HTR-8/SVneo (cell line): Measurements from ENCODE around the gene LAPTM4A.
A peak's percentile ranks its signal among the peaks of the same experiment; 100 is the strongest.
"Not testable (repeated sequence)": the region's sequence is repeated elsewhere in the genome, so short reads cannot be mapped to it uniquely, and the experiment has no call there.

Experiments
- DNase-seq: peaks from one replicate; pipeline ENCODE4 v3.0.0; 2011; ENCODE audit warnings: low spot score, mixed read lengths; ENCODE audit not compliant: insufficient read length
- FAIRE-seq: peaks from 2 replicates; lab custom pipeline; 2011; peaks lifted over from hg19 to GRCh38; lab: Jason Lieb, UNC

Gene LAPTM4A

GRCh38 chr2:20052861-20053281, 1.4 kb upstream of the LAPTM4A start:
- DNase-seq, result peak; percentile 81
- peak; percentile 38 for FAIRE-seq

DNA sequence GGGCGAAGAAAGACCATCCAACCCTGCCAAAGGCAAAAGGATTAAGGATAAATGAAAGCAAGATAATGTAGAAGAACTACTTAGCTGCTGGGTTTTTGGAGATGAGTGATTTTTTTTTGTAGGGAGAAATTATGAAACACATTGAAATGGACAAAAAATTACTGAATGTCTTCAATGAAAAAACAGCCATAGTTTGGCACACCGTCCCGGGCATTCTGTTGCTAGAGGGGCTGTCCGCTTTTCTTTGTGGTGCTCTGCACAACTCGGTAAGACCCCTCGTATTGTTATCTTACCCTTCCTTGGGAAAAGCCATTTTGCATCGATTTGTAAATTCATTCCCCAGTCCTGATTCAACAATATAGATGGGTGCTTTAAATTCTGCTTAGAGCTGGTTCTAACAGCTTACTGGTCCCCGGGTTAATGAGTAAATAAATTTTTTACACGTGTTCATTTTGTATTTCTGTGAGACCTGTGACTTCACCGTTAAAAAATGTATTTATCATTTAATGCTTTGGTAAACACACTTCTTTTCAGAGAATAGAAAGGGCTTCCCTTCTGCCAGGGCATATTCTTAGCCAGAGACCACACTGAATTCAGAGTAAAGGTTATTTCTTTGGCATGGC, 912 bp upstream of the LAPTM4A start:
- no peak for DNase-seq

GRCh38 chr2:20050646-20051531, 539 bp downstream of the LAPTM4A start:
- peak; percentile 38 for FAIRE-seq
- peak; percentile 53 for DNase-seq

More for the DNA sequence above, 912 bp upstream of the LAPTM4A start:
- FAIRE-seq, result no peak

GRCh38 chr2:20050104-20050645, 1.3 kb downstream of the LAPTM4A start:
- FAIRE-seq, result no peak
- DNase-seq, result no peak

GRCh38 chr2:20049637-20050036, 1.8 kb downstream of the LAPTM4A start:
- FAIRE-seq, result no peak
- no peak for DNase-seq

GRCh38 chr2:20048488-20049448, 2.7 kb downstream of the LAPTM4A start:
- no peak for DNase-seq
- no peak for FAIRE-seq

GRCh38 chr2:20045712-20046292, 5.6 kb downstream of the LAPTM4A start:
- DNase-seq, FAIRE-seq: not testable (repeated sequence)

- no peak for DNase-seq
- FAIRE-seq, result no peak
Measured at GRCh38 chr2:20044778-20045177, 6.7 kb downstream of the LAPTM4A start.

GRCh38 chr2:20042531-20042930, 8.9 kb downstream of the LAPTM4A start:
- no peak for FAIRE-seq
- DNase-seq, result no peak

- FAIRE-seq, result peak; percentile 58
- no peak for DNase-seq
Measured at GRCh38 chr2:20040489-20041172, 10.8 kb downstream of the LAPTM4A start.

DNA sequence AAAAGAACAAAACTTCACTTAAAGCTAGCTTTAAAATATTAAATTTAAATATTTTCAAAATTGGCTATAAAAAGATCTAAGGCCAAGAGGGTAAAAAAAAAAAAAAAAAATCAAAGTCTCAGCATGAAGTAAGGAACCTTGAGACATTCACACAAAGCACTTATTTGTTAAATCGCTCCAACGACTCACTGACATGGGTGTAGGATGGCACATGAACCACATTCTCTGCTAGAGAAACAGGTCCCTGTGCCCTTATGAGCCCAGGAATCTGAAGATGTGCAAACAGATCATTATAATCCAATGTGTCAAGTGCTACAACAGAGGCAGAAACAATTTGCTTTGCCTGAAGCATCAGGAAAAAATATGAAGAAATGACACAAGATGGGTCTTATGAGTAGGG, 13.8 kb downstream of the LAPTM4A start:
- FAIRE-seq, result no peak
- no peak for DNase-seq

DNA sequence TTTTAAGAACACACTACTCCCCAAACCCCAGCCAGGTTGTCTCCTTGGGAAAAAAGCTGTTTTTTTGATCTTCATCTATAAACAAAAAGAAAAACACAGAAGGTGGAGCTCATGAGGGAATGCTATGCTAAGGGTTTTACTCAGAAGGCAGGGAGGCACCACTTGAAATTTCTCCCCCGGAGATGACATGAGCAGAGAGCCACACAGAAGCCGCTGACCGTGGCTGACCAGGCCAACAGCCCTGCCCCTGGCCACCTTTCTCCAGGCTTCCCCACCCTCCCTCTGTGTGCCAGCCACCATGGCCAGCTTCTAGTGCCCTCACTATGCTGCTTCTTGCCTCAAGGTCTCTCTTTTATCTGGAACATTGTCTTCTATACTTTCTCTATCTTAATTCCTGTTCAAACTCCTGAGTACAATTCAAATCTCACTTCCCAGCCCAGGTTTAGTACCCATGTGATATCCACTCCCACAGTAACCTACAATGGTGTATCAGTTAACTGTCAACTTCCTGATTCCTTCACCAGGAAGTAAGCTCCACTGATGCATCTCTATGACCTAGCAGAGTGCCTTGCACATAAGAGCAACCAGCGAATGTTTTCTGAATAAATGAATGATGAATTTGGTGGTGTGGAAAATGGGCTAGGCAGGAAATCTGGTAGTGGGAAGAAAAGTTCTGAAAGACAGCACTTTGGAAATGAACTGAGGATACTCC, 15.3 kb downstream of the LAPTM4A start:
- FAIRE-seq (no peak), DNase-seq (no peak)

DNA sequence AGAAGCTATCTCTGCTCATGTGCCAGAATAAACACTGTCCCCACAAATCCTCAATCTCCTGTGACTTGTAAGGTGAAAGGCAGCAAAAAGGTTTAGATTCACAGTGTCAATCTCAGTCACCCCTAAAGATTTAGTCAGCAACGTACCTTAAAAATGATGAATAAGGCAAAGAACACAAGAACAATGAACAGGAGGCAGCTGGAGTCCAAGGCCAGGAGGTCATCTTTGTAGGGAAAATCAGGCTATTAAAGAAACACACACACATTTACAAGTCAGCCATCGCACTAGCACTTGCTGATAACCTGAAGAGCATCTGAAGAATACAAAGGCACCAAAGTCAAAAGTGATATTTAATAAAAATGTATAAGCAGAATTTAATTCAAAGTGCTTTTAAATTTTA, 16.6 kb downstream of the LAPTM4A start:
- FAIRE-seq, result no peak
- no peak for DNase-seq

- FAIRE-seq (no peak), DNase-seq (no peak)
Measured at GRCh38 chr2:20034218-20034617, 17.2 kb downstream of the LAPTM4A start.

DNA sequence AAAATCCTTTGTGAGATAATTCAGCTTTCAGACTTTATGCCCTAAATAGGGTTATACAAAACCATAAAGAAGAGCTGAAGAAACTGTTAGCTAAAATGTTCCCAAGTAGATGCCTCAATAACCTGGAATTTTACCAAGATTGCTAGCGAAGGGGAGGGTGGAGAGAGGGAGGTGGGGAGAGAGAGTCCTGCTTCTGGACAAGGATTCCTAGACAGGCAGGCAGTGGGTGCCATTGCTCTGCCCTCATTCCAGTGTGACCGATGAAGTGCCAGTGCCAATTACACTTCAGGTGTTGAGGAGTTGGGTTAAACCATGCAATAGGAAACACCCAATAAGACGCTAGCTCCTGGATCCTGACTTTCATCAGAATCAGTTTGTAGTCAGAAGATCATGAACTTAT, 18.1 kb downstream of the LAPTM4A start:
- FAIRE-seq (no peak), DNase-seq (no peak)

GRCh38 chr2:20030224-20030623, 21.2 kb downstream of the LAPTM4A start:
- FAIRE-seq (no peak), DNase-seq (no peak)

DNA sequence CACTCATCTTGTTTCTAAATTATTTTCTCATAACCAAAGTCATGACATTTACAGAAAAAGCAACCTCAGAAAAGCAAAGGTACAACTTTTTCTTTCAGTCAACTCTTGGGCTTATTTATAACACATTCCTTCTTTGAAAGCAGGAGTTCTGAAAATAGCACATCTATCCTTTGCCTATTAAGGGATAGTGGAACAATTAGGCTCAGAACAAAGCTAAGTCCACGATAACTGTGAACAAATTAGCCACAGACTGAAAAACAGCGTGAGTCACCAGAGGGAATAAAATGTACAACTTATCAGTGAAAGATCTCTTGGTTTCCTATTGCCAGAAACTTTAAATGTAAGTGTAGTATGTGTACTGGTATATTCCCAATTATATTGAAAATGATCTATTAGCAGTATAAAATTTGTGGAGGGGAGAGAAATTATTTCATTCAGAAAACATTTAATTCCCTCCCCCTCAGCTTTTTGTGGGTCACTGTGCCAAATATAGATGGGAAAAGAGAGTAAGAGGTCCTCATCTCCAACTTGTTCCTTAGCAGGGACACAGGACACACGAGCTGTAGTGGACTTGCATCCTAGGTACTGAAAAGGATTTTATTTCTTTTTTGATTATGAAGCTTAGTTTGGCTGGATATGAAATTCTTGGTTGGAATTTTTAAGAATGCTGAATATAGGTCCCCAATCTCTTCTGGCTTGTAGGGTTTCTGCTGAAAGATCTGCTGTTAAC, 23.6 kb downstream of the LAPTM4A start:
- FAIRE-seq (no peak), DNase-seq (no peak)

GRCh38 chr2:20027260-20027677, 24.2 kb downstream of the LAPTM4A start:
- DNase-seq (no peak), FAIRE-seq (no peak)
